ENCODE results near the gene CACNA2D3. TPM values are rescaled to one million over a fixed set of nuclear protein-coding genes. Genes with fewer than 3 reads are reported as not detected.

The CACNA2D3 gene
- polyA plus RNA-seq, 1 donor: 0.97 TPM

GRCh38 chr3:54873059-54874010 is 751.0 kb downstream of the CACNA2D3 start:
- Histone ChIP-seq H3K4me1 (ENCODE audit: control insufficient read depth, insufficient read depth, low read length) (no peaks in the 10 kb centered on the region), H3K36me3 (ENCODE audit: control insufficient read depth, insufficient read depth, low read length) (no peaks in the 10 kb centered on the region), H3K9me3 (ENCODE audit: control insufficient read depth, low read depth, low read length) (no peaks in the 10 kb centered on the region), H3K27me3 (ENCODE audit: control insufficient read depth, insufficient read depth, low read length) (peaks cover 7% of the 10 kb centered on the region), H3K4me3 (ENCODE audit: low read length) (no peak overlapping the region), H3K27ac (ENCODE audit: low read length) (no peak overlapping the region)
- WGBS (ENCODE audit: insufficient coverage, low lambda C conversion rate): 100% methylated on average over 1 of the region's 8 CpGs
- DNase-seq: no peak

GRCh38 chr3:54874816-54875556 is 752.6 kb downstream of the CACNA2D3 start:
- H3K27me3 ChIP-seq (ENCODE audit: control insufficient read depth, insufficient read depth, low read length): peaks cover 7% of the 10 kb centered on the region
- no peaks in the 10 kb centered on the region for H3K4me1 ChIP-seq (ENCODE audit: control insufficient read depth, insufficient read depth, low read length)
- H3K4me3 ChIP-seq (ENCODE audit: low read length): no peak overlapping the region
- H3K36me3 ChIP-seq (ENCODE audit: control insufficient read depth, insufficient read depth, low read length): no peaks in the 10 kb centered on the region
- 50% methylated on average over 2 of the region's 7 CpGs for WGBS (ENCODE audit: insufficient coverage, low lambda C conversion rate)
- no peak for DNase-seq
- H3K9me3 ChIP-seq (ENCODE audit: control insufficient read depth, low read depth, low read length): no peaks in the 10 kb centered on the region
- no peak overlapping the region for H3K27ac ChIP-seq (ENCODE audit: low read length)

- Histone ChIP-seq H3K4me1 (ENCODE audit: control insufficient read depth, insufficient read depth, low read length) (no peaks in the 10 kb centered on the region), H3K27ac (ENCODE audit: low read length) (no peak overlapping the region), H3K36me3 (ENCODE audit: control insufficient read depth, insufficient read depth, low read length) (no peaks in the 10 kb centered on the region), H3K9me3 (ENCODE audit: control insufficient read depth, low read depth, low read length) (no peaks in the 10 kb centered on the region), H3K4me3 (ENCODE audit: low read length) (no peak overlapping the region), H3K27me3 (ENCODE audit: control insufficient read depth, insufficient read depth, low read length) (peaks cover 7% of the 10 kb centered on the region)
- WGBS (ENCODE audit: insufficient coverage, low lambda C conversion rate): 100% methylated on average over 1 of the region's 8 CpGs
- no peak for DNase-seq
Measured at GRCh38 chr3:54875596-54876268, 753.4 kb downstream of the CACNA2D3 start.

- DNase-seq: no peak
- Histone ChIP-seq H3K4me3 (ENCODE audit: low read length) (no peak overlapping the region), H3K36me3 (ENCODE audit: control insufficient read depth, insufficient read depth, low read length) (no peaks in the 10 kb centered on the region), H3K4me1 (ENCODE audit: control insufficient read depth, insufficient read depth, low read length) (no peaks in the 10 kb centered on the region), H3K9me3 (ENCODE audit: control insufficient read depth, low read depth, low read length) (no peaks in the 10 kb centered on the region), H3K27me3 (ENCODE audit: control insufficient read depth, insufficient read depth, low read length) (peaks cover 7% of the 10 kb centered on the region), H3K27ac (ENCODE audit: low read length) (no peak overlapping the region)
- 77% methylated on average over 3 of the region's 5 CpGs for WGBS (ENCODE audit: insufficient coverage, low lambda C conversion rate)
Measured at GRCh38 chr3:54876694-54877093, 754.3 kb downstream of the CACNA2D3 start.

- no peak for DNase-seq
- WGBS (ENCODE audit: insufficient coverage, low lambda C conversion rate): 100% methylated on average over 3 of the region's 4 CpGs
- no peaks in the 10 kb centered on the region for H3K36me3 ChIP-seq (ENCODE audit: control insufficient read depth, insufficient read depth, low read length)
- peaks cover 7% of the 10 kb centered on the region for H3K27me3 ChIP-seq (ENCODE audit: control insufficient read depth, insufficient read depth, low read length)
- no peak overlapping the region for H3K4me3 ChIP-seq (ENCODE audit: low read length)
- H3K9me3 ChIP-seq (ENCODE audit: control insufficient read depth, low read depth, low read length): no peaks in the 10 kb centered on the region
- no peaks in the 10 kb centered on the region for H3K4me1 ChIP-seq (ENCODE audit: control insufficient read depth, insufficient read depth, low read length)
- no peak overlapping the region for H3K27ac ChIP-seq (ENCODE audit: low read length)
Measured at GRCh38 chr3:54877730-54878129, 755.4 kb downstream of the CACNA2D3 start.

- no peak overlapping the region for H3K27ac ChIP-seq (ENCODE audit: low read length)
- no peaks in the 10 kb centered on the region for H3K9me3 ChIP-seq (ENCODE audit: control insufficient read depth, low read depth, low read length)
- no peaks in the 10 kb centered on the region for H3K36me3 ChIP-seq (ENCODE audit: control insufficient read depth, insufficient read depth, low read length)
- H3K4me3 ChIP-seq (ENCODE audit: low read length): no peak overlapping the region
- DNase-seq: no peak
- H3K4me1 ChIP-seq (ENCODE audit: control insufficient read depth, insufficient read depth, low read length): no peaks in the 10 kb centered on the region
- WGBS (ENCODE audit: insufficient coverage, low lambda C conversion rate): 100% methylated on average over 1 of the region's 7 CpGs
- peaks cover 7% of the 10 kb centered on the region for H3K27me3 ChIP-seq (ENCODE audit: control insufficient read depth, insufficient read depth, low read length)
Measured at GRCh38 chr3:54878145-54878544, 755.8 kb downstream of the CACNA2D3 start.

GRCh38 chr3:54882129-54882833 is 759.9 kb downstream of the CACNA2D3 start:
- Histone ChIP-seq H3K4me1 (ENCODE audit: control insufficient read depth, insufficient read depth, low read length) (no peaks in the 10 kb centered on the region), H3K27ac (ENCODE audit: low read length) (no peak overlapping the region), H3K4me3 (ENCODE audit: low read length) (no peak overlapping the region), H3K9me3 (ENCODE audit: control insufficient read depth, low read depth, low read length) (no peaks in the 10 kb centered on the region), H3K27me3 (ENCODE audit: control insufficient read depth, insufficient read depth, low read length) (no peaks in the 10 kb centered on the region), H3K36me3 (ENCODE audit: control insufficient read depth, insufficient read depth, low read length) (no peaks in the 10 kb centered on the region)
- DNase-seq: peak in 1 of 2 donors; percentile 13
- no CpG with 5 or more reads among the region's 3 CpGs for WGBS (ENCODE audit: insufficient coverage, low lambda C conversion rate)

- DNase-seq: no peak
- no CpG with 5 or more reads among the region's 9 CpGs for WGBS (ENCODE audit: insufficient coverage, low lambda C conversion rate)
- H3K4me3 ChIP-seq (ENCODE audit: low read length): no peak overlapping the region
- no peaks in the 10 kb centered on the region for H3K36me3 ChIP-seq (ENCODE audit: control insufficient read depth, insufficient read depth, low read length)
- H3K4me1 ChIP-seq (ENCODE audit: control insufficient read depth, insufficient read depth, low read length): peaks cover 3% of the 10 kb centered on the region
- no peaks in the 10 kb centered on the region for H3K9me3 ChIP-seq (ENCODE audit: control insufficient read depth, low read depth, low read length)
- no peaks in the 10 kb centered on the region for H3K27me3 ChIP-seq (ENCODE audit: control insufficient read depth, insufficient read depth, low read length)
- H3K27ac ChIP-seq (ENCODE audit: low read length): no peak overlapping the region
Measured at GRCh38 chr3:54888162-54888561, 765.8 kb downstream of the CACNA2D3 start.

GRCh38 chr3:54888873-54889272 is 766.5 kb downstream of the CACNA2D3 start:
- no peak overlapping the region for H3K27ac ChIP-seq (ENCODE audit: low read length)
- H3K4me3 ChIP-seq (ENCODE audit: low read length): no peak overlapping the region
- 80% methylated on average over 1 of the region's 1 CpG for WGBS (ENCODE audit: insufficient coverage, low lambda C conversion rate)
- H3K9me3 ChIP-seq (ENCODE audit: control insufficient read depth, low read depth, low read length): no peaks in the 10 kb centered on the region
- H3K36me3 ChIP-seq (ENCODE audit: control insufficient read depth, insufficient read depth, low read length): no peaks in the 10 kb centered on the region
- peaks cover 3% of the 10 kb centered on the region for H3K4me1 ChIP-seq (ENCODE audit: control insufficient read depth, insufficient read depth, low read length)
- no peak for DNase-seq
- H3K27me3 ChIP-seq (ENCODE audit: control insufficient read depth, insufficient read depth, low read length): no peaks in the 10 kb centered on the region

- Histone ChIP-seq H3K27me3 (ENCODE audit: control insufficient read depth, insufficient read depth, low read length) (no peaks in the 10 kb centered on the region), H3K9me3 (ENCODE audit: control insufficient read depth, low read depth, low read length) (no peaks in the 10 kb centered on the region), H3K4me1 (ENCODE audit: control insufficient read depth, insufficient read depth, low read length) (peaks cover 3% of the 10 kb centered on the region), H3K27ac (ENCODE audit: low read length) (no peak overlapping the region), H3K4me3 (ENCODE audit: low read length) (no peak overlapping the region), H3K36me3 (ENCODE audit: control insufficient read depth, insufficient read depth, low read length) (no peaks in the 10 kb centered on the region)
- 85% methylated on average over 2 of the region's 3 CpGs for WGBS (ENCODE audit: insufficient coverage, low lambda C conversion rate)
- DNase-seq: no peak
Measured at GRCh38 chr3:54889731-54890130, 767.4 kb downstream of the CACNA2D3 start.
